HG03558 (cell line): ENCODE results near the gene PLXNA1.

Source experiments
- ATAC-seq: cut with Tn5 transposase; IDR thresholded peaks from one replicate; pipeline ENCODE4 v1.9.1; 2021; ENCODE audit warnings: moderate number of reproducible peaks; ENCODE audit not compliant: unreplicated experiment; ENCODE audit errors: extremely low read depth

PLXNA1 gene

GRCh38 chr3:126985132-126985985, 2.4 kb downstream of the PLXNA1 start:
- ATAC-seq = no peak

GRCh38 chr3:126986001-126986400, 3.1 kb downstream of the PLXNA1 start:
- no peak for ATAC-seq

DNA sequence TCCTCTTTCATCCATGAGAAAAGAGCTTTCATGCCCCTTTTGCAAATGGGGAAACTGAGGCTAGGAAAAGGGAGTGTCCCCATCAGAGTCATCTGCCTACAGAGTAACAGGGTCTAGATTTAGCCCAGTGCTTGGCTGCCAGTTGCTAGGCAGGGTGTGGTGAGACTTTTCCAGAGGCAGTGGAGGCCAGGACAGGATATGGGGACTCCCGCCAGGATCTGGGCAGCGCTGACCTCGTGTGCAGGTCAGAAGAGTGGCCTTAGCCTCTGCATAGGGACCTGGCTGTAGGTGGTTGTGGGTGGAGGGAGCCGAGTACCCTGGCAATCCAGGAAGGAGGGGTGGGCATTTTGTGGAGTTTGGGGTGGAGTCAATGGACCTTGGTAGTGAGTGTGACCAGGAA, 4.2 kb downstream of the PLXNA1 start:
- ATAC-seq = no peak

GRCh38 chr3:126987596-126987995, 4.7 kb downstream of the PLXNA1 start:
- ATAC-seq = no peak

GRCh38 chr3:126988451-126989021, 5.6 kb downstream of the PLXNA1 start:
- ATAC-seq = no peak

- no peak for ATAC-seq
Observed at GRCh38 chr3:126989316-126990023, 6.6 kb downstream of the PLXNA1 start.

- no peak for ATAC-seq
Observed at GRCh38 chr3:126990024-126990700, 7.2 kb downstream of the PLXNA1 start.

GRCh38 chr3:126990890-126991289, 8.0 kb downstream of the PLXNA1 start:
- ATAC-seq = no peak

GRCh38 chr3:126991366-126992200, 8.7 kb downstream of the PLXNA1 start:
- ATAC-seq = no peak

GRCh38 chr3:126992216-126992615, 9.3 kb downstream of the PLXNA1 start:
- ATAC-seq = no peak

- no peak for ATAC-seq
Observed at GRCh38 chr3:126992776-126993175, 9.9 kb downstream of the PLXNA1 start.

GRCh38 chr3:126993436-126993835, 10.5 kb downstream of the PLXNA1 start:
- ATAC-seq = no peak

- no peak for ATAC-seq
Observed at GRCh38 chr3:126994661-126995245, 11.8 kb downstream of the PLXNA1 start.

DNA sequence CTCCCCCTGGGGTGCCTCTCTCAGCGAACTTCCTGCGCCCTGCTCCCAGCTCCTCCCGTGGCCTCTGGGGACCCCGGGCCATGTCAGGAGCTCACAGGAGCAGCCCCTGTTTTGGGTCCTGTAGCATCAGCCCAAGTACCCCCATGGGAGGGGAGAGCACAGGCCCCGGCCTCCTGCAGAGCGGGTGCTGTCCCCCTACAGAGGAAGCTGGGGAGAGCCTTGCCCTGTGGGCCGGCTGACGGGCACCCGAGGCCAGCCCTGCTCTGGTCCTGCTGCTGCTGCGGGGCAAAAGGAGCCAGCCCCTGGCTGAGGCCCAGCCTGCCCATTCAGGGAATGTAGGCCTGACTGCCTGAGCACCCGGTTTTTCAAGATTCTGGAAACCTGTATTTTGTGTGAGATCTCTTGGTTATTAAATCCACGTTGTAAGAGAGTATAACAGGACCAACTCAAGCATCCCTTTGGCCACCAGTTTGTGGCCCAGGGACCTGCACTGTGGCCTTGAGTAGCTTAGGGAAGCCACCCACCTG, 12.4 kb downstream of the PLXNA1 start:
- ATAC-seq = no peak

DNA sequence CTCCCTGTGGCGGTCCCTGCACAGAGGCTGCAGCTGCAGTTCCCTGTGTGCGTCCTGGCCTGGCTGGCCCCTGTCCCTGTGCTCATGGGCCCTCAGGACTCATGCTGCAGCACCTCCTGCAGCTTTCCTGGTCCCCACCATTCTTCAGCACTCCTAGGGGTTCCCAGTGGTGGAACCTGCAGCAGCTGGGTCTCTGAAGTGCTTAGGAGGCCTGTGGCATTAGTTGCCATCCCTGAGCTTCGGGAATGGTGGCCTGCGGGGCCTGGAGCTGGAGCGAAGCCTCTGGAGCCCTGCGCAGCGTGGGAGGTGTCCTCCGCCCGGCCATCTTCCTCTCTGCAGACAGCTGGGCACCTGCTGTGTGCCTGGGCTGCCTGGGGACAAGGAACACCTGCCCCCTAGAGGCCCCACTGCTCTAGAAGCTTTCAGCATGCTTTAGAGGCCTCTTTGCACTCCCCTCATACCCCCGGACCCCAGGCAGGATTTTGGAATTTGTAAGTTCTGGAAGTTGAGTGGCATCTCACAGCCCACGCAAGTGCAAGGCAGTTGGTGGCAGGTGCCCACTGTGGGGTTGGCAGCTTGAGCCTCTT, 13.1 kb downstream of the PLXNA1 start:
- no peak for ATAC-seq

GRCh38 chr3:126996905-126997304, 14.0 kb downstream of the PLXNA1 start:
- no peak for ATAC-seq

GRCh38 chr3:126997455-126998038, 14.6 kb downstream of the PLXNA1 start:
- no peak for ATAC-seq

- ATAC-seq = no peak
Observed at GRCh38 chr3:126998320-126998719, 15.4 kb downstream of the PLXNA1 start.

- ATAC-seq = no peak
Observed at GRCh38 chr3:126998728-126999127, 15.8 kb downstream of the PLXNA1 start.
